ENCODE data around the gene NCAN.

The NCAN gene

GRCh38 chr19:19278315-19278714 is 66.6 kb downstream of the NCAN start:
- TF ChIP-seq, protein P1, sequence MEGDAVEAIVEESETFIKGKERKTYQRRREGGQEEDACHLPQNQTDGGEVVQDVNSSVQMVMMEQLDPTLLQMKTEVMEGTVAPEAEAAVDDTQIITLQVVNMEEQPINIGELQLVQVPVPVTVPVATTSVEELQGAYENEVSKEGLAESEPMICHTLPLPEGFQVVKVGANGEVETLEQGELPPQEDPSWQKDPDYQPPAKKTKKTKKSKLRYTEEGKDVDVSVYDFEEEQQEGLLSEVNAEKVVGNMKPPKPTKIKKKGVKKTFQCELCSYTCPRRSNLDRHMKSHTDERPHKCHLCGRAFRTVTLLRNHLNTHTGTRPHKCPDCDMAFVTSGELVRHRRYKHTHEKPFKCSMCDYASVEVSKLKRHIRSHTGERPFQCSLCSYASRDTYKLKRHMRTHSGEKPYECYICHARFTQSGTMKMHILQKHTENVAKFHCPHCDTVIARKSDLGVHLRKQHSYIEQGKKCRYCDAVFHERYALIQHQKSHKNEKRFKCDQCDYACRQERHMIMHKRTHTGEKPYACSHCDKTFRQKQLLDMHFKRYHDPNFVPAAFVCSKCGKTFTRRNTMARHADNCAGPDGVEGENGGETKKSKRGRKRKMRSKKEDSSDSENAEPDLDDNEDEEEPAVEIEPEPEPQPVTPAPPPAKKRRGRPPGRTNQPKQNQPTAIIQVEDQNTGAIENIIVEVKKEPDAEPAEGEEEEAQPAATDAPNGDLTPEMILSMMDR (IDR thresholded peaks at IDR 0.05; ENCODE audit: low read depth, low read length), result no peak
- H3K4me3 ChIP-seq (ENCODE audit: low read depth, low read length), result no peak overlapping the region

DNA sequence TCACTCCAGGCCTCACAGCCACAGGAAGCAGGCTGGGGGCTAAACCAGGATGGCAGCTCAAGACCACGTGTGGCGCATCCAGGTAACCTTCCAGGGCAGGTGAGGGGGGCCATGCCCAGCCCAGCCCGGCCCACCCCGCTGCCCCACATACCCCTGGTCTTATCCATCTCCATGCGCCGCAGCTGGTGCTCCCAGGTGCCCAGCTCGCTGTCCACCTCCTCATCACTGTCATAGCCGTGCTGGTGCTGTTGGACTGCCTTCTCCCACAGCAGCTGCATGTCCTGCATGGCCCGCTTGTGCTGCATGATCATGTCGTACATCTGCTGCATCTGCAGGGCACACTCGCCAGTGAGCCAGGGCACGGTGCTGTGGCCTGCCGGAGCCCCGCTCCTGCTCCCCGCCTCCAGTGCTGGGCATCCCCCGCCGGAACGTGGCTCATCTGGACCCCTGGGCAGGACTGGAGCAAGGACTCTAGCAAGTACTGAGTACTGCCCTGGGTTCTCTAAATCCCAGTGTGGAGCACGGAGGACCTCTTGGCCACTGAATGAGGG is 67.4 kb downstream of the NCAN start:
- H3K4me3 ChIP-seq (ENCODE audit: low read depth, low read length), result no peak overlapping the region

GRCh38 chr19:19279853-19280252 is 68.1 kb downstream of the NCAN start:
- TF ChIP-seq, protein P1 (IDR thresholded peaks at IDR 0.05; ENCODE audit: low read depth, low read length), result no peak
- no peak overlapping the region for H3K4me3 ChIP-seq (ENCODE audit: low read depth, low read length)

More for the DNA sequence above, 67.4 kb downstream of the NCAN start:
- TF ChIP-seq, protein P1 (IDR thresholded peaks at IDR 0.05; ENCODE audit: low read depth, low read length), result no peak

- TF ChIP-seq, protein P1 (IDR thresholded peaks at IDR 0.05; ENCODE audit: low read depth, low read length), result no peak
Observed at GRCh38 chr19:19280561-19280960, 68.8 kb downstream of the NCAN start.

GRCh38 chr19:19285686-19286085 is 73.9 kb downstream of the NCAN start:
- H3K4me3 ChIP-seq (ENCODE audit: low read depth, low read length), result no peak overlapping the region
- TF ChIP-seq, protein P1 (IDR thresholded peaks at IDR 0.05; ENCODE audit: low read depth, low read length), result no peak

More at GRCh38 chr19:19280561-19280960, 68.8 kb downstream of the NCAN start:
- no peak overlapping the region for H3K4me3 ChIP-seq (ENCODE audit: low read depth, low read length)

DNA sequence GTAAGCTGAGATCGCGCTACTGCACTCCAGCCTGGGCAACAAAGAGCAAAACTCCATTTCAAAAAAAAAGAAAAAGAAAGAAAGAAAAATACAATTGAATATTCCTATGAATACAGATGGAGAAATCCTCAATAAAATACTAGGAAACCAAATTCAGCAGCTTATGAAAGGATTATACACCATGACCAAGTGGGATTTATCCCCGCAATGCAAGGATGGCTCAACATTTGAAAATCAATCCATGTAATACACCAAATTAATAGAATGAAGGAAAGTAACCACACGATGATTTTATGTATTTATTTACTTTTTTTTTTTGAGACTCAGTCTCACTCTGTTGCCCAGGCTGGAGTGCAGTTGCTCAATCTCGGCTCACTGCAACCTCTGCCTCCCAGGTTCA is 80.8 kb downstream of the NCAN start:
- no peak overlapping the region for H3K4me3 ChIP-seq (ENCODE audit: low read depth, low read length)
- TF ChIP-seq, protein P1 (IDR thresholded peaks at IDR 0.05; ENCODE audit: low read depth, low read length), result no peak

DNA sequence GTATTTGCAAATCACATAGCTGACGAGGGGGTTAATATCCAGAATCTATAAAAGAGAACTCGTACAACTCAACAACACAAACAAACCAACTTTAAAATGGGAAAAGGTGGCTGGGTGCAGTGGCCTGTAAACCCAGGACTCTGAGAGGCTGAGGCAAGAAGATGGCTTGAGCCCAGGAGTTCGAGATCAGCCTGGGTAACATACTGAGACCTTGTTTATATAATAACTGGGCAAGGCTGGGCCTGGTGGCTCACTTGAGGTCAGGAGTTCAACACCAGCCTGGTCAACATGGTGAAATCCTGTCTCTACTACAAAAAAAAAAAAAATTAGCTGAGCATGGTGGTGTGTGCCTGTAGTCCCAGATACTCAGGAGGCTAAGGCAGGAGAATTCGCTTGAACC is 83.2 kb downstream of the NCAN start:
- H3K4me3 ChIP-seq (ENCODE audit: low read depth, low read length), result no peak overlapping the region
- TF ChIP-seq, protein P1 (IDR thresholded peaks at IDR 0.05; ENCODE audit: low read depth, low read length), result no peak

All from WI38 (cell line).